H1 (cell line): ENCODE measurements around the gene SS18L1. TPM values are rescaled to one million over a fixed set of nuclear protein-coding genes. Genes with fewer than 3 reads are reported as not detected.

Source experiments
- CTCF ChIA-PET: fragments of 300-600 bp; sonication (Branson Sonifier 250); formaldehyde crosslinking; loops from one replicate; lab custom pipeline; 2021; ENCODE audit not compliant: partially characterized antibody; lab: Charles Lee
- POLR2A ChIA-PET: fragments of 300-600 bp; sonication (Branson Sonifier 250); formaldehyde crosslinking; loops from one replicate; lab custom pipeline; 2021; ENCODE audit warnings: inconsistent platforms; ENCODE audit not compliant: partially characterized antibody; lab: Charles Lee
- DNase-seq, 2 experiments: peaks; one replicate each; pipeline versions ENCODE4 v3.0.0 to v3.0.0-alpha.2; 2010 to 2022; ENCODE audit warnings: low spot score in 2 of 2, low read depth in 1 of 2, mixed read lengths in 1 of 2
- FAIRE-seq: peaks from 2 replicates; lab custom pipeline; 2011; peaks lifted over from hg19 to GRCh38; lab: Jason Lieb, UNC
- H2AFZ ChIP-seq: 2 replicates; pipeline ENCODE4 v1.8.1; 2012; ENCODE audit warnings: low read length, inconsistent platforms
- H2AK5ac ChIP-seq: 2 replicates; pipeline ENCODE4 v1.6.1; 2013; ENCODE audit warnings: low read depth, low read length
- H2BK120ac ChIP-seq: replicated peaks from 2 replicates; pipeline ENCODE3; 2013; ENCODE audit warnings: low read depth, low read length, inconsistent platforms
- H2BK12ac ChIP-seq: 2 replicates; pipeline ENCODE4 v1.6.1; 2013; ENCODE audit warnings: low read depth, low read length
- H2BK15ac ChIP-seq: 2 replicates; pipeline ENCODE4 v1.6.1; 2013; ENCODE audit warnings: low read length
- H2BK20ac ChIP-seq: 2 replicates; pipeline ENCODE4 v1.6.1; 2013; ENCODE audit warnings: low read length
- H2BK5ac ChIP-seq: 2 replicates; pipeline ENCODE4 v1.6.1; 2013; ENCODE audit warnings: low read depth, low read length
- H3K14ac ChIP-seq: 2 replicates; pipeline ENCODE4 v1.6.1; 2013; ENCODE audit warnings: inconsistent platforms; ENCODE audit not compliant: insufficient read length
- H3K18ac ChIP-seq: 2 replicates; pipeline ENCODE4 v1.6.1; 2013; ENCODE audit warnings: low read length; ENCODE audit errors: extremely low read depth
- H3K23ac ChIP-seq: 2 replicates; pipeline ENCODE4 v1.6.1; 2013; ENCODE audit warnings: inconsistent platforms; ENCODE audit not compliant: insufficient read length
- H3K23me2 ChIP-seq: 2 replicates; pipeline ENCODE4 v1.6.1; 2013; ENCODE audit warnings: low read depth, low read length
- H3K27ac ChIP-seq: 2 replicates; pipeline ENCODE4 v1.6.1; 2011; ENCODE audit warnings: low read depth, low read length, inconsistent platforms
- H3K27me3 ChIP-seq, 4 experiments: replicated peaks in 1 of 4; 1 replicate in 1 of 4; 2 replicates in 3 of 4; pipeline versions ENCODE4 v1.6.1 to v1.8.1; 2011 to 2013; ENCODE audit warnings: low read length in 3 of 4, mild to moderate bottlenecking in 3 of 4, inconsistent platforms in 2 of 4, mixed read lengths in 2 of 4, moderate library complexity in 1 of 4; ENCODE audit not compliant: control insufficient read depth in 3 of 4, insufficient read depth in 3 of 4; ENCODE audit errors: extremely low read depth in 1 of 4
- H3K36me3 ChIP-seq, 4 experiments: 2 replicates each; pipeline versions ENCODE4 v1.6.1 to v1.8.1; 2011 to 2013; ENCODE audit warnings: mild to moderate bottlenecking in 4 of 4, low read length in 3 of 4, moderate library complexity in 2 of 4, control low read depth in 1 of 4, inconsistent platforms in 1 of 4; ENCODE audit not compliant: insufficient read depth in 4 of 4, control insufficient read depth in 2 of 4
- H3K4ac ChIP-seq: replicated peaks from 2 replicates; pipeline ENCODE3; 2013; ENCODE audit warnings: low read length, low read depth, mixed read lengths, inconsistent platforms; ENCODE audit not compliant: insufficient read length
- H3K4me1 ChIP-seq, 4 experiments: replicated peaks in 1 of 4; 1 replicate in 1 of 4; 2 replicates in 3 of 4; pipeline versions ENCODE4 v1.6.1 to v1.8.1; 2011 to 2013; ENCODE audit warnings: low read length in 3 of 4, inconsistent platforms in 2 of 4, mixed read lengths in 1 of 4; ENCODE audit not compliant: insufficient read depth in 4 of 4, control insufficient read depth in 3 of 4
- H3K4me2 ChIP-seq, 2 experiments: 2 replicates each; pipeline versions ENCODE4 v1.6.1 to v1.8.1; 2011 to 2013; ENCODE audit warnings: low read depth in 2 of 2, low read length in 2 of 2, control low read depth in 1 of 2, inconsistent platforms in 1 of 2, mild to moderate bottlenecking in 1 of 2; ENCODE audit not compliant: insufficient read depth in 1 of 2
- H3K4me3 ChIP-seq, 4 experiments: fragments of 200-600, 300-600 bp in 1 of 4; sonication (generic), shearing (Covaris generic), sonication (Bioruptor Twin) in 1 of 4; 2 replicates each; pipeline versions ENCODE4 v1.5.1 to v1.8.1; 2011 to 2016; ENCODE audit warnings: low read length in 4 of 4, low read depth in 3 of 4, control low read depth in 2 of 4, inconsistent platforms in 2 of 4, mild to moderate bottlenecking in 2 of 4, mixed read lengths in 1 of 4, moderate library complexity in 1 of 4; ENCODE audit not compliant: insufficient read depth in 2 of 4; ENCODE audit errors: extremely low read depth in 1 of 4
- H3K56ac ChIP-seq: replicated peaks from 2 replicates; pipeline ENCODE3; 2013; ENCODE audit warnings: low read depth, mild to moderate bottlenecking, mixed read lengths, low read length, inconsistent platforms; ENCODE audit not compliant: insufficient read length
- H3K79me1 ChIP-seq: 2 replicates; pipeline ENCODE4 v1.6.1; 2013; ENCODE audit warnings: low read depth, low read length, control low read depth
- H3K79me2 ChIP-seq, 2 experiments: 2 replicates each; pipeline versions ENCODE4 v1.6.1 to v1.8.1; 2012 to 2013; ENCODE audit warnings: low read length in 2 of 2, mild to moderate bottlenecking in 2 of 2, inconsistent platforms in 1 of 2; ENCODE audit not compliant: insufficient read depth in 2 of 2, control insufficient read depth in 1 of 2
- H3K9ac ChIP-seq, 4 experiments: replicated peaks in 1 of 4; 1 replicate in 1 of 4; 2 replicates in 3 of 4; pipeline versions ENCODE4 v1.6.1 to v1.8.1; 2011 to 2013; ENCODE audit warnings: low read depth in 3 of 4, low read length in 3 of 4, control low read depth in 2 of 4, mild to moderate bottlenecking in 2 of 4, moderate library complexity in 2 of 4, inconsistent platforms in 1 of 4; ENCODE audit errors: extremely low read depth in 1 of 4
- H3K9me3 ChIP-seq, 2 experiments: 2 replicates each; pipeline versions ENCODE4 v1.6.1 to v1.8.1; 2012 to 2013; ENCODE audit warnings: mild to moderate bottlenecking in 2 of 2, moderate library complexity in 2 of 2, control low read depth in 1 of 2, inconsistent platforms in 1 of 2, low read depth in 1 of 2, low read length in 1 of 2, mixed read lengths in 1 of 2; ENCODE audit not compliant: insufficient read depth in 2 of 2
- H4K20me1 ChIP-seq, 2 experiments: replicated peaks in 1 of 2; 2 replicates each; pipeline versions ENCODE3 to v1.8.1; 2011 to 2013; ENCODE audit warnings: inconsistent platforms in 2 of 2, low read length in 2 of 2, mild to moderate bottlenecking in 1 of 2; ENCODE audit not compliant: insufficient read depth in 2 of 2, control insufficient read depth in 1 of 2
- H4K5ac ChIP-seq: 2 replicates; pipeline ENCODE4 v1.6.1; 2013; ENCODE audit warnings: low read length, low read depth, mixed read lengths, inconsistent platforms; ENCODE audit not compliant: insufficient read length
- H4K8ac ChIP-seq: 2 replicates; pipeline ENCODE4 v1.8.0; 2013; ENCODE audit warnings: mild to moderate bottlenecking, moderate library complexity, low read length, inconsistent platforms; ENCODE audit not compliant: insufficient read depth; ENCODE audit errors: extremely low read depth
- H4K91ac ChIP-seq: replicated peaks from 2 replicates; pipeline ENCODE3; 2013; ENCODE audit warnings: low read length, mixed read lengths, inconsistent platforms; ENCODE audit not compliant: insufficient read length
- ATF2 ChIP-seq: IDR thresholded peaks from 2 replicates; pipeline ENCODE4 v1.6.1; 2012; ENCODE audit warnings: low read length, inconsistent platforms
- EGR1 ChIP-seq: IDR thresholded peaks from 2 replicates; pipeline ENCODE4 v1.6.1; 2011; ENCODE audit warnings: low read depth, low read length, borderline replicate concordance
- EP300 ChIP-seq, 2 experiments: IDR thresholded peaks; 1 replicate in 1 of 2; 2 replicates in 1 of 2; pipeline ENCODE4 v1.6.1; 2011 to 2012; ENCODE audit warnings: low read depth in 2 of 2, low read length in 2 of 2, mild to moderate bottlenecking in 2 of 2, borderline replicate concordance in 1 of 2, inconsistent platforms in 1 of 2, moderate library complexity in 1 of 2
- KDM4A ChIP-seq: IDR thresholded peaks from one replicate; pipeline ENCODE4 v1.7.1; 2012; ENCODE audit warnings: low read depth, mild to moderate bottlenecking, moderate library complexity, low read length, inconsistent platforms; ENCODE audit not compliant: severe bottlenecking
- MAX ChIP-seq: IDR thresholded peaks from 2 replicates; pipeline ENCODE4 v1.6.1; 2012; ENCODE audit warnings: inconsistent platforms
- PHF8 ChIP-seq: fragments of 200-600 bp; sonication (generic); conservative IDR thresholded peaks from 2 replicates; pipeline ENCODE4 v1.7.1; 2012; ENCODE audit warnings: low read depth, mild to moderate bottlenecking, inconsistent platforms, low read length, moderate library complexity
- SP1 ChIP-seq: IDR thresholded peaks from 2 replicates; pipeline ENCODE4 v1.6.1; 2011; ENCODE audit warnings: low read depth, low read length
- WGBS, 2 experiments: shearing (Covaris generic) in 1 of 2; methylation state at CpG; one replicate each; pipeline versions ENCODE4 v1.1.6 to v1.1.7; 2013 to 2015; ENCODE audit warnings: low lambda C conversion rate in 2 of 2, mixed read lengths in 2 of 2, inconsistent platforms in 1 of 2, low coverage in 1 of 2, missing lambda C conversion rate in 1 of 2; ENCODE audit not compliant: insufficient replicate concordance in 2 of 2, insufficient coverage in 1 of 2, insufficient read length in 1 of 2; ENCODE audit errors: extremely low coverage in 1 of 2, missing lambda C conversion rate in 1 of 2; 5-methylcytosine and 5-hydroxymethylcytosine counted together
- polyA plus RNA-seq, 7 experiments: library from polyadenylated mRNA; depleted of rRNA in 3 of 7; stranded (reverse) in 5 of 7; unstranded in 2 of 7; fragments of >200 nt in 5 of 7; fragments of 200-250 nt in 2 of 7; gene quantifications; 1 replicate in 5 of 7; 2 replicates in 1 of 7; 4 replicates in 1 of 7; pipeline versions ENCODE4 v1.2.1 to v1.2.3, GENCODE V29; 2011 to 2013; ENCODE audit warnings: missing spikeins in 2 of 7, mixed read lengths in 2 of 7
- total RNA-seq: library from RNA; stranded (reverse); fragmentation: NEBNext Ultra II Directional; extraction: Animal tissue kit (Norgen Biotek cat#: 25700); gene quantifications from 2 replicates; pipeline ENCODE4 v1.2.1, GENCODE V29; 2021

SS18L1 gene
- total and polyA plus RNA-seq, 2 of the 8 experiments (the other 6 are each of a cell fraction or from before 2014, with no cell fraction given) = 28.4 to 29.7 TPM

- Histone ChIP-seq H4K5ac (no peak overlapping the region), H3K56ac (no peak overlapping the region), H3K23me2 (peaks cover 2% of the 10 kb centered on the region; the same call in 1 of the 2 replicates), H4K8ac (no peak overlapping the region), H2BK15ac (no peak overlapping the region), H3K4ac (no peak overlapping the region), H2BK20ac (no peak overlapping the region), H3K27me3 (no peaks in the 10 kb centered on the region; a peak in 1 of 7 replicates), H3K9me3 (peaks cover 0 to 2% of the 10 kb centered on the region in 2 experiments; a peak in 1 of 4 replicates), H3K14ac (no peak overlapping the region), H3K36me3 (no peaks in the 10 kb centered on the region), H3K79me1 (no peaks in the 10 kb centered on the region), H3K9ac (no peak overlapping the region), H2AK5ac (no peak overlapping the region), H3K4me2 (no peak overlapping the region), H4K91ac (no peak overlapping the region), H2AFZ (no peak overlapping the region), H4K20me1 (no peaks in the 10 kb centered on the region), H3K23ac (no peak overlapping the region), H3K18ac (no peak overlapping the region), H2BK5ac (no peak overlapping the region), H3K4me1 (peaks cover 0 to 13% (median 5%) of the 10 kb centered on the region in 4 experiments; a peak in 5 of 7 replicates), H2BK120ac (no peak overlapping the region), H3K27ac (no peak overlapping the region), H2BK12ac (no peak overlapping the region; the same call in 1 of the 2 replicates), H3K79me2 (no peaks in the 10 kb centered on the region), H3K4me3 (no peak overlapping the region)
- FAIRE-seq = no peak
- WGBS, 2 experiments = 75% methylated on average over 15 of the region's 15 CpGs; no CpG with 5 or more reads in 1 of the 2 experiments
- ChIA-PET POLR2A (interaction anchor here (0.5 to 12.2 kb wide), 3 partner anchors 51 to 221 kb away, joined by 3 to 125 read pairs (median 4); partner anchors contain the start of gene TAF4), CTCF (interaction anchor here (0.7 to 3.9 kb wide), 2 partner anchors 30 to 106 kb away, joined by 4 to 16 read pairs; no protein-coding TSS in a partner anchor)
- TF ChIP-seq MAX = 0 out of 2 replicates have a peak, but pooled peaks have one; percentile 21
- no peak for TF ChIP-seq KDM4A
- no peak for TF ChIP-seq SP1
- no peak for TF ChIP-seq EGR1
- no peak for TF ChIP-seq EP300 (IDR thresholded peaks at IDR 0.05; ENCODE audit: borderline replicate concordance in 1 of 2, low read depth in 2 of 2, low read length in 2 of 2)
- TF ChIP-seq ATF2 = no peak
- TF ChIP-seq PHF8 = no peak
- DNase-seq = no peak
Observed at GRCh38 chr20:62117658-62118057, 25.9 kb upstream of the SS18L1 start.
